B cell (primary cell): Measurements from ENCODE around the gene MSLN. TPM values are rescaled to one million over a fixed set of nuclear protein-coding genes. Genes with fewer than 3 reads are reported as not detected.

Experiments
- ATAC-seq: fragments of 200-7000 bp; cut with Tn5 transposase; one replicate; pipeline ENCODE4 v1.10.0; 2021; ENCODE audit warnings: low read depth, mild to moderate bottlenecking, moderate number of reproducible peaks, moderate library complexity
- CTCF ChIA-PET: fragments of 350-600 bp; sonication (Branson Sonifier 250); formaldehyde crosslinking; loops from one replicate; lab custom pipeline; 2021; ENCODE audit warnings: antibody characterized with exemption, inconsistent platforms; lab: Charles Lee
- POLR2A ChIA-PET: fragments of 350-600 bp; sonication (Branson Sonifier 250); formaldehyde crosslinking; loops from one replicate; lab custom pipeline; 2021; ENCODE audit warnings: antibody characterized with exemption; lab: Charles Lee
- DNase-seq: peaks from one replicate; pipeline ENCODE4 v3.0.0; 2013
- H2AFZ ChIP-seq: 2 replicates; pipeline ENCODE4 v1.6.1; 2012; ENCODE audit warnings: mild to moderate bottlenecking, low read depth, low read length; ENCODE audit not compliant: insufficient read depth, poor library complexity, severe bottlenecking
- H3K27ac ChIP-seq, 2 donors: 1 replicate in 1 of 2; 2 replicates in 1 of 2; pipeline ENCODE4 v1.5.1; 2012 to 2013; ENCODE audit warnings: low read length in 2 of 2, mild to moderate bottlenecking in 2 of 2, moderate library complexity in 1 of 2
- H3K27me3 ChIP-seq, 4 experiments: fragments of 200-600 bp in 1 of 4; sonication (generic) in 1 of 4; replicated peaks in 1 of 4; 1 replicate in 2 of 4; 2 replicates in 2 of 4; pipeline versions ENCODE4 v1.6.1 to v1.7.0; 2013 to 2016; ENCODE audit warnings: low read length in 3 of 4, mild to moderate bottlenecking in 2 of 4, mixed read lengths in 1 of 4, moderate library complexity in 1 of 4; ENCODE audit not compliant: insufficient read depth in 4 of 4, control insufficient read depth in 3 of 4; ENCODE audit errors: control extremely low read depth in 1 of 4
- H3K36me3 ChIP-seq, 2 experiments: replicated peaks in 1 of 2; 1 replicate in 1 of 2; 2 replicates in 1 of 2; pipeline versions ENCODE4 v1.6.1 to v1.7.1; 2013; ENCODE audit warnings: low read length in 1 of 2; ENCODE audit not compliant: insufficient read depth in 2 of 2, control insufficient read depth in 1 of 2; ENCODE audit errors: control extremely low read depth in 1 of 2, extremely low read depth in 1 of 2
- H3K4me1 ChIP-seq, 2 donors: fragments of 200-600 bp in 1 of 2; sonication (generic) in 1 of 2; 1 replicate in 1 of 2; 2 replicates in 1 of 2; pipeline versions ENCODE4 v1.5.1 to v1.6.1; 2013 to 2017; ENCODE audit warnings: low read length in 2 of 2; ENCODE audit not compliant: control insufficient read depth in 2 of 2, insufficient read depth in 2 of 2
- H3K4me2 ChIP-seq: replicated peaks from 2 replicates; pipeline ENCODE3; 2012; ENCODE audit warnings: mild to moderate bottlenecking, low read depth, low read length; ENCODE audit not compliant: poor library complexity, severe bottlenecking
- H3K4me3 ChIP-seq, 5 experiments: fragments of 200-600 bp in 1 of 5; sonication (generic) in 1 of 5; 1 replicate in 3 of 5; 2 replicates in 2 of 5; pipeline versions ENCODE4 v1.5.1 to v1.7.0; 2011 to 2016; ENCODE audit warnings: low read length in 4 of 5, mild to moderate bottlenecking in 4 of 5, low read depth in 2 of 5, control low read depth in 1 of 5, moderate library complexity in 1 of 5; ENCODE audit not compliant: insufficient read depth in 1 of 5; ENCODE audit errors: control extremely low read depth in 1 of 5, extremely low read depth in 1 of 5
- H3K79me2 ChIP-seq: fragments of 200-600 bp; sonication (generic); one replicate; pipeline ENCODE4 v1.6.0; 2016; ENCODE audit warnings: low read length; ENCODE audit not compliant: control insufficient read depth, insufficient read depth
- H3K9ac ChIP-seq: fragments of 200-600 bp; sonication (generic); 2 replicates; pipeline ENCODE4 v1.6.1; 2017; ENCODE audit warnings: mild to moderate bottlenecking, low read length, moderate library complexity
- H3K9me3 ChIP-seq, 3 donors: one replicate each; pipeline versions ENCODE4 v1.6.1 to v1.7.1; 2013; ENCODE audit warnings: low read length in 2 of 3; ENCODE audit not compliant: control insufficient read depth in 2 of 3, insufficient read depth in 1 of 3; ENCODE audit errors: control extremely low read depth in 1 of 3
- H4K20me1 ChIP-seq: 2 replicates; pipeline ENCODE4 v1.6.0; 2012; ENCODE audit warnings: mild to moderate bottlenecking, low read length; ENCODE audit not compliant: insufficient read depth, control insufficient read depth, poor library complexity, severe bottlenecking
- H3K27ac Mint-ChIP-seq: one replicate; pipeline ENCODE4 v1.8.0; 2021; ENCODE audit warnings: mixed read lengths
- H3K27me3 Mint-ChIP-seq: one replicate; pipeline ENCODE4 v1.8.0; 2021; ENCODE audit warnings: mixed read lengths
- H3K4me1 Mint-ChIP-seq: one replicate; pipeline ENCODE4 v1.8.0; 2021; ENCODE audit warnings: mixed read lengths
- H3K4me3 Mint-ChIP-seq: one replicate; pipeline ENCODE4 v1.8.0; 2021; ENCODE audit warnings: mixed read lengths
- H3K9me3 Mint-ChIP-seq: one replicate; pipeline ENCODE4 v1.8.0; 2022; ENCODE audit warnings: mixed read lengths; ENCODE audit not compliant: insufficient read depth
- CTCF ChIP-seq: fragments of 200-600 bp; IDR thresholded peaks from one replicate; pipeline ENCODE4 v1.8.0; 2022; ENCODE audit warnings: antibody characterized with exemption, mild to moderate bottlenecking
- EZH2 ChIP-seq: IDR thresholded peaks from 2 replicates; pipeline ENCODE4 v1.6.1; 2012; ENCODE audit warnings: borderline replicate concordance, low read depth, mild to moderate bottlenecking, moderate library complexity, low read length; ENCODE audit not compliant: insufficient read depth, poor library complexity, severe bottlenecking
- WGBS: methylation state at CpG from one replicate; pipeline ENCODE4 v1.1.5; 2013; ENCODE audit warnings: missing lambda C conversion rate; ENCODE audit not compliant: insufficient coverage; 5-methylcytosine and 5-hydroxymethylcytosine counted together
- intact Hi-C: fragments of 100-400 bp; cut with micrococcal nuclease; formaldehyde crosslinking; loops from one replicate; pipeline ENCODE4 v1.10.0; 2022
- polyA plus RNA-seq: library from polyadenylated mRNA; depleted of rRNA; stranded (reverse); fragments of >200 nt; gene quantifications from 2 replicates; pipeline ENCODE4 v1.2.3, GENCODE V29; 2012
- total RNA-seq, 2 donors: library from RNA; stranded (reverse); fragments of 120-200 nt in 1 of 2; gene quantifications; 1 replicate in 1 of 2; 2 replicates in 1 of 2; pipeline versions ENCODE4 v1.2.3 to v1.2.4, GENCODE V29; 2013 to 2022

Gene MSLN
- total and polyA plus RNA-seq, 2 donors (not counting 1 experiment from before 2014, with no cell fraction given) = not detected

- H3K4me3 Mint-ChIP-seq = no peak overlapping the region
- H3K4me1 Mint-ChIP-seq = no peaks in the 10 kb centered on the region
- Histone ChIP-seq H3K27ac (no peak overlapping the region), H3K4me3 (no peak overlapping the region), H3K4me2 (no peak overlapping the region), H4K20me1 (no peaks in the 10 kb centered on the region), H3K27me3 (peaks cover 0 to 40% (median 6%) of the 10 kb centered on the region in 4 experiments), H3K79me2 (no peaks in the 10 kb centered on the region), H3K9me3 (peaks cover 0 to 10% (median 0%) of the 10 kb centered on the region in 3 donors), H3K9ac (no peak overlapping the region), H2AFZ (no peak overlapping the region), H3K36me3 (no peaks in the 10 kb centered on the region), H3K4me1 (peaks cover 4 to 10% of the 10 kb centered on the region in 2 donors)
- H3K27ac Mint-ChIP-seq = no peak overlapping the region
- WGBS = 99% methylated on average over 18 of the region's 22 CpGs
- ATAC-seq = no peak
- no peak for DNase-seq
- ChIA-PET CTCF (no interaction called here), POLR2A (no interaction called here)
- H3K27me3 Mint-ChIP-seq = peaks cover 4% of the 10 kb centered on the region
- intact Hi-C loops = no loop called here
- TF ChIP-seq CTCF = no peak
- no peak for TF ChIP-seq EZH2
- H3K9me3 Mint-ChIP-seq = no peaks in the 10 kb centered on the region
These were observed 37.2 kb downstream of the MSLN start for GRCh38 chr16:797686-798085.

- ChIA-PET POLR2A (no interaction called here), CTCF (no interaction called here)
- Mint-ChIP-seq H3K9me3 (no peaks in the 10 kb centered on the region), H3K4me3 (no peak overlapping the region), H3K4me1 (no peaks in the 10 kb centered on the region), H3K27ac (no peak overlapping the region), H3K27me3 (peaks cover 4% of the 10 kb centered on the region)
- no peak for DNase-seq
- 77% methylated on average over 19 of the region's 19 CpGs for WGBS
- H3K9ac ChIP-seq = no peak overlapping the region
- H3K36me3 ChIP-seq = no peaks in the 10 kb centered on the region
- no peak overlapping the region for H3K4me2 ChIP-seq
- H3K9me3 ChIP-seq = peaks cover 0 to 10% (median 0%) of the 10 kb centered on the region in 3 donors
- no peaks in the 10 kb centered on the region for H4K20me1 ChIP-seq
- no peak for TF ChIP-seq EZH2
- no peak for TF ChIP-seq CTCF
- no peak overlapping the region for H2AFZ ChIP-seq
- H3K4me1 ChIP-seq = peaks cover 4 to 10% of the 10 kb centered on the region in 2 donors
- H3K27me3 ChIP-seq = peaks cover 0 to 46% (median 6%) of the 10 kb centered on the region in 4 experiments
- no peak overlapping the region for H3K27ac ChIP-seq
- ATAC-seq = no peak
- intact Hi-C loops = no loop called here
- H3K4me3 ChIP-seq = no peak overlapping the region
- H3K79me2 ChIP-seq = no peaks in the 10 kb centered on the region
These were observed 38.1 kb downstream of the MSLN start for GRCh38 chr16:798666-799065.
